HG03196 (cell line): Measurements from ENCODE around the gene UTP15.

Experiments used
- ATAC-seq: cut with Tn5 transposase; IDR thresholded peaks from one replicate; pipeline ENCODE4 v1.9.1; 2021; ENCODE audit not compliant: unreplicated experiment

Gene UTP15

GRCh38 chr5:73619606-73620333 is 54.2 kb downstream of the UTP15 start:
- no peak for ATAC-seq

DNA sequence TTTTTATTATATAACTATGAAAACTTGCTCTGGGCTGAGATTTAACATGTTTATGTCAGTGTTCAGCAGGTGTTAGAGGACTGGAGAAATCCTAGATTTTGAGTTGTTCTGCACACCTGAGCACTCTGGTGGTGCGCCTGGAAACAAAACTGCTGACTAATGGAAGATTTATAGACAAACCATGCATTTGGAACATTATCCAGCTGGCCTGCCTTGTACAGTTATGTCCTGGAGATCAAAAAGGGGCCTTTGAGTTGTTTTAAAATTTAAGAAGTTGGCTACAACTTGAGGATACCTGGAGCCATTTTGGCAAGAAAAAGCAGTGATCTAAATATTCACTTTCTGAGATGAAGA is 54.8 kb downstream of the UTP15 start:
- ATAC-seq: no peak

GRCh38 chr5:73623060-73623459 is 57.5 kb downstream of the UTP15 start:
- ATAC-seq: no peak

- ATAC-seq: no peak
These were observed 58.4 kb downstream of the UTP15 start for GRCh38 chr5:73623901-73624404.

DNA sequence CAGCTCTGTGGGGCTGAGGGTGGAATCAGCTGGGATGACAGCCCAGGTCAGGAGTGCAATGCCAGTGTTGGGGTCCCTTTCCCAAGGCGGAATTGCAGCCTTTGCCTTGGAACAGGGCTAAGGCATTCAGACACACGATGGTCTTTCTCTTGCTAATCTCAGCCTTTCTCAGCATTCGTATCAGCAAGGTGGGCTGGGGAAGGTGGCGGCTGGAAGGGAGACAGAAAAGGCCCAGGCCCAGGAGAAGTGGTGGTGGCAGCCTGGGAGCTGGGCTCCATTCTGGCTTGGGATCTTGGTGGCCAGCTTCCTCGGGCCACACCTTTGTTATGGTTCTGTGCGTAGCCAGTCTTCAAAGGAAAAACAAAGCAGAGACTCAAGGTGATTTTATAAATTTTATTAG is 59.3 kb downstream of the UTP15 start:
- ATAC-seq: no peak

- no peak for ATAC-seq
These were observed 59.9 kb downstream of the UTP15 start for GRCh38 chr5:73625372-73625943.

DNA sequence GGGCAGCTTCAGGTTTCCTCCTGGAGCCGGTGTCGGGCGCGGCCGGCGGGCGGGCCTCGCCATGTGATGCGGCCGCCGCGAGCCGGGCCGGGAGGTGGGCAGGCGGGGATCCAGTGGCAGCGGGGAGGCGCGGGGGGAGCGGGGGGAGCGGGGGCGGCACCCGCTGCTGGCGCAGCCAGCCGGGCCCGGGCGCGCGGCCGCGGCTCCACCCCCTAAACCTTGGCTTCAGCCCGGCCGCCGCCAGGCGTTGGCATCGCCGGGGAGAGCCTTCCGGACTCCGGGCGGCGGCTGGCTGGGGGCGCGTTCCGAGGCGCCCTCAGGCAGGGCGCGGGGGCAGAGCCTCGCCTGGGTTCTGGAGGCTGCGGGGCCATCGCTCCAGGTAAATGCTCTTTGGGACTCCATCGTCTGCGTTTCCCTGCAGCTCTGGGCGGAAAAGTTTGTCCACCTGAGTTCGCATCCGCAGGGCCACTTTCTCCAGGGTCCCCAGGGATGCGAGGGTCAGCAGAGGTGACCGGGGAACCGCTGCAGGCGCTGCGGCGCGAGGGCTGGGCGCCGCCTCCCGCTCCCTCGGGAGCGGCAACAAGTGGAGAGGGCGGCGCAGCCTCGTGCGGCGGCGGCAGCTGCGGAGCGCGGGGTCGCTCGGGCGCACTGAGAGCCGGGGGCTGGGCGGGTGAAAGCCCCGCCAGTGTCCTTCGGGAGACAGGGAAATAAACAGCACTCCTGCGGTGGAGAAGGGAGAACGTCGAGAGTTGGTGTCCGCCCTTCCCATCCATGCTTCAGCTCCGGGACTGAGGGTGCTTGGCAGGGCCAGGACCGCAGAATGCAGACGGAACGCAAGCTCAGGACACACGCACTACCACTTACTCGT is 60.6 kb downstream of the UTP15 start, which contains the start of gene ARHGEF28:
Gene ARHGEF28 (plus strand): TSS at position 253 of the 868 bp plus-strand sequence. CDS start 58,656 bp downstream, outside the sequence.
- no peak for ATAC-seq

DNA sequence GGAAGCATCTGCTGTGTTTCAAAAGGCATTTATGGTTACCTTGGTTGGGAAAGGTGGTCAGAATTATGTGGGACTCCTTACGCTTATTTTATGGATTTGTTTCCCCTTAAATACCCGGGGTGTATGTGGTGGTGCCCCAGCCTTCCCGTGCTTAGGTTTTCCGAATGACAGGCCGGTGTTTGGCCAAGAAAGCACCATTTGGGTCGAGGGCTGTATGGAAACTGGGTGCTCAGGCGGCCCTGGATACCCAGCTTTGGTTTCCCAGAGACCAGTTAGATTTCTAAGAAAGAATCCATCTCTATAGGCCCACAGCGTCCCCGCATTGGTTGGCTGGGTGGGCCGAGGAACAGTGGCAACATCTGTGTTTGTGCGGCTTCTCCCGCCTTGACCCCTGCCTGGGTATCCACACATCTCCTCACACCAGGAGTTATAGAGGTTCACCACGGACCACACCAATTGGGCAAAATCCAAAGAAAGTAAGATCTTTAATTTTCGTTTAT is 61.3 kb downstream of the UTP15 start:
- no peak for ATAC-seq

DNA sequence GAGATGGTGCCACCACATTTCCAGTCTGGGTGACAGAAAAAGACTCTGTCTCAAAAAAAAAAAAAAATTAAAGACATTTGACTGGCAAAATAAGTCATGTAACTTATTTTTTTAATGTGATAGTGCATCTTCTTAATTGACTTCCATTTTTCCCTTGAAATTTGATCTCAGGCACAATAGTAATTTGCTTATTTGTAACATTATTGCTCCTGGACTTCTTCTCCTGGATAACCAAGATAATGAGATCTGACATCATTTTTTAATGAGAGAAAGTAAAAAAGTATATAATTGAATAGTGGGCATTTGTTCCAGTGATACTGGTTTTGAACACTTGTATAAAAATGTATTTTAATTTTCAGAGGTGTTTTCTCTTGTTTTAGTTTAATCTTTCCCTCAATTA is 63.9 kb downstream of the UTP15 start:
- no peak for ATAC-seq

DNA sequence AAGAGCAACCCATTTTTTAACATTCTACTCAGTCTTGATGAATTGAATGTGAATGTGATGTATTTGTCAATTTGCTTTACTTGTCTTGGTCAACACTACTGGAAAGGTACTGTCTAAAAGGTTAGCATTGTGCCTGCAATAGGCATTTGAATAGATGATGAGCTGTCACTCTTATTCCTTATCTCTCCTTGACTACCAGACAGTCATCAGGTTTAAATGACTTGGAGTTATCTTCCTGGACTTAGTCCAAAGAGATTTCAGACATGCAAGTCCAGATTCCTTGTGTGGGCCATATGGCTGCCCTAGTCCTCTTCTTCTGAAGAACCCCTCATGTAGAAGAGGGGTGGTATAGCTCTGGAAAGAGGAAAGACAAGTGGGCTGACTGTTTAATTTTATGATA is 65.2 kb downstream of the UTP15 start:
- ATAC-seq: no peak

GRCh38 chr5:73631500-73631899 is 66.0 kb downstream of the UTP15 start:
- no peak for ATAC-seq
